ENCODE results near the gene DOCK7. TPM values are rescaled to one million over a fixed set of nuclear protein-coding genes. Genes with fewer than 3 reads are reported as not detected.
"Not testable (repeated sequence)": the region's sequence is repeated elsewhere in the genome, so short reads cannot be mapped to it uniquely, and the experiment has no call there.

Gene DOCK7
- total RNA-seq, 1 donor from 2014 or later: 36.5 TPM

GRCh38 chr1:62613890-62614289 is 74.3 kb downstream of the DOCK7 start:
- ATAC-seq: no peak
- no peak overlapping the region for H3K4me3 ChIP-seq
- no peak for TF ChIP-seq CTCF (IDR thresholded peaks at IDR 0.05)
- H3K27me3 ChIP-seq (ENCODE audit: low read depth): no peaks in the 10 kb centered on the region
- no peak for DNase-seq
- H3K4me1 ChIP-seq: no peaks in the 10 kb centered on the region
- no peak overlapping the region for H3K27ac ChIP-seq
- H3K36me3 ChIP-seq: peaks cover 7% of the 10 kb centered on the region
- intact Hi-C loops (cut with DNase I): no loop called here
- no peaks in the 10 kb centered on the region for H3K9me3 ChIP-seq

GRCh38 chr1:62613325-62613727 is 74.9 kb downstream of the DOCK7 start:
- intact Hi-C loops (cut with DNase I): no loop called here

GRCh38 chr1:62612770-62613169 is 75.4 kb downstream of the DOCK7 start:
- Histone ChIP-seq H3K4me3 (no peak overlapping the region), H3K4me1 (no peaks in the 10 kb centered on the region), H3K9me3 (no peaks in the 10 kb centered on the region), H3K27me3 (ENCODE audit: low read depth) (no peaks in the 10 kb centered on the region), H3K27ac (no peak overlapping the region), H3K36me3 (no peaks in the 10 kb centered on the region)
- TF ChIP-seq CTCF (IDR thresholded peaks at IDR 0.05): no peak
- DNase-seq: no peak
- intact Hi-C loops (cut with DNase I): no loop called here
- ATAC-seq: no peak

More at GRCh38 chr1:62613325-62613727, 74.9 kb downstream of the DOCK7 start:
- Histone ChIP-seq H3K36me3 (peaks cover 3% of the 10 kb centered on the region), H3K4me3 (no peak overlapping the region), H3K4me1 (no peaks in the 10 kb centered on the region), H3K9me3 (no peaks in the 10 kb centered on the region), H3K27me3 (ENCODE audit: low read depth) (no peaks in the 10 kb centered on the region), H3K27ac (no peak overlapping the region)
- TF ChIP-seq CTCF (IDR thresholded peaks at IDR 0.05): no peak
- DNase-seq: no peak
- no peak for ATAC-seq

- not testable (repeated sequence) for H3K9me3 ChIP-seq
Measured at GRCh38 chr1:62610588-62610987, 77.6 kb downstream of the DOCK7 start.

GRCh38 chr1:62608905-62609304 is 79.3 kb downstream of the DOCK7 start:
- Histone ChIP-seq H3K27ac (no peak overlapping the region), H3K4me3 (no peak overlapping the region), H3K9me3 (no peaks in the 10 kb centered on the region), H3K36me3 (no peaks in the 10 kb centered on the region), H3K4me1 (no peaks in the 10 kb centered on the region), H3K27me3 (ENCODE audit: low read depth) (no peaks in the 10 kb centered on the region)
- DNase-seq (no peak), ATAC-seq (no peak)
- no peak for TF ChIP-seq CTCF (IDR thresholded peaks at IDR 0.05)
- intact Hi-C loops (cut with DNase I): no loop called here

More at GRCh38 chr1:62610588-62610987, 77.6 kb downstream of the DOCK7 start:
- H3K4me3 ChIP-seq; DNase-seq; intact Hi-C loops (cut with DNase I); ATAC-seq; H3K27ac ChIP-seq; H3K27me3 ChIP-seq (ENCODE audit: low read depth); H3K4me1 ChIP-seq; H3K36me3 ChIP-seq: not testable (repeated sequence)

- no peak for ATAC-seq
- TF ChIP-seq CTCF (IDR thresholded peaks at IDR 0.05): no peak
Measured at GRCh38 chr1:62601457-62601856, 86.7 kb downstream of the DOCK7 start.

More at GRCh38 chr1:62601457-62601856, 86.7 kb downstream of the DOCK7 start:
- Histone ChIP-seq H3K27ac (no peak overlapping the region), H3K4me3 (no peak overlapping the region), H3K4me1 (no peaks in the 10 kb centered on the region), H3K9me3 (no peaks in the 10 kb centered on the region), H3K27me3 (ENCODE audit: low read depth) (no peaks in the 10 kb centered on the region), H3K36me3 (no peaks in the 10 kb centered on the region)
- DNase-seq: no peak
- intact Hi-C loops (cut with DNase I): no loop called here
